BJ (cell line): ENCODE results near the gene DUOX1. TPM values are rescaled to one million over a fixed set of nuclear protein-coding genes. Genes with fewer than 3 reads are reported as not detected.
A peak's percentile ranks its signal among the peaks of the same experiment; 100 is the strongest.

Experiments used
- CTCF ChIA-PET: fragments of 350-600 bp; formaldehyde crosslinking; extraction: SDS; loops from one replicate; lab custom pipeline; 2021; ENCODE audit warnings: antibody characterized with exemption, inconsistent platforms; lab: Yijun Ruan, JAX
- POLR2A ChIA-PET: fragments of 300-600 bp; sonication (Branson Sonifier 250); formaldehyde crosslinking; extraction: SDS; loops from one replicate; lab custom pipeline; 2021; ENCODE audit warnings: antibody characterized with exemption; lab: Charles Lee
- DNase-seq: peaks from one replicate; pipeline ENCODE4 v3.0.0-alpha.2; 2011; ENCODE audit warnings: low read depth
- H3K27me3 ChIP-seq: 2 replicates; pipeline ENCODE4 v1.6.0; 2011; ENCODE audit warnings: low read length; ENCODE audit not compliant: control insufficient read depth, insufficient read depth
- H3K36me3 ChIP-seq: 2 replicates; pipeline ENCODE4 v1.5.1; 2011; ENCODE audit warnings: low read length; ENCODE audit not compliant: control insufficient read depth, insufficient read depth
- H3K4me3 ChIP-seq: 2 replicates; pipeline ENCODE4 v1.5.1; 2011; ENCODE audit warnings: low read depth, mild to moderate bottlenecking, control low read depth, low read length
- polyA plus RNA-seq: library from polyadenylated mRNA; depleted of rRNA; stranded (reverse); fragments of >200 nt; gene quantifications from 2 replicates; pipeline ENCODE4 v1.2.3, GENCODE V29; 2011
- TF ChIP-seq, protein P1 (sequence below): IDR thresholded peaks from 2 replicates; pipeline ENCODE4 v1.5.1; 2011; ENCODE audit warnings: low read depth, mild to moderate bottlenecking, control low read depth, inconsistent platforms, low read length, moderate library complexity; ENCODE audit not compliant: insufficient read depth

Gene DUOX1
- polyA plus RNA-seq, 1 experiment: 0.09 TPM

GRCh38 chr15:45167631-45168205 lies 37.9 kb downstream of the DUOX1 start:
- POLR2A ChIA-PET: no interaction called here

DNA sequence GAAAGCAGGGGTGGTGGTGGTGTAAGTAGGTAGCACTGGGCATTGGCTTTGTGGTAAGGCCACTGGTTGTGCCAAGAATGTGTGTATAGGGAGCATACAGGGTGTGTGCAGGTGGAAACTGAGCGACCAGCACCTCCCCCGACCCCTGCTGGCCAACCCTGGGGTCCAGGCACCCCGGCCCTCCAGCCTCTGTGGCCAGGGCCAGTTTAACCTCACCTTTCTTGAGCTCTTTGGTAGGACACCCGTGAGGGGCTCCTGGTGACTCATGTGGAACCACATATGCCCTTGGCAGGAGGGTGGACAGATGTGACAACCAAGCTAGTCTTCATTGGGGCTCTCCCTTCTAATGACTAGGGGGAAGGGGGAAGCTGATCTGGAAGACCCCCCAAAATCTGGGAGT lies 38.5 kb downstream of the DUOX1 start:
- POLR2A ChIA-PET: no interaction called here
- Histone ChIP-seq H3K36me3 (no peaks in the 10 kb centered on the region; the same call in 1 of the 2 replicates), H3K27me3 (no peaks in the 10 kb centered on the region), H3K4me3 (no peak overlapping the region)
- CTCF ChIA-PET: interaction anchor here (1.0 to 4.8 kb wide), 10 partner anchors 10 to 234 kb away, joined by 3 to 47 read pairs (median 5); partner anchors contain the start of gene SHF
- TF ChIP-seq, protein P1, sequence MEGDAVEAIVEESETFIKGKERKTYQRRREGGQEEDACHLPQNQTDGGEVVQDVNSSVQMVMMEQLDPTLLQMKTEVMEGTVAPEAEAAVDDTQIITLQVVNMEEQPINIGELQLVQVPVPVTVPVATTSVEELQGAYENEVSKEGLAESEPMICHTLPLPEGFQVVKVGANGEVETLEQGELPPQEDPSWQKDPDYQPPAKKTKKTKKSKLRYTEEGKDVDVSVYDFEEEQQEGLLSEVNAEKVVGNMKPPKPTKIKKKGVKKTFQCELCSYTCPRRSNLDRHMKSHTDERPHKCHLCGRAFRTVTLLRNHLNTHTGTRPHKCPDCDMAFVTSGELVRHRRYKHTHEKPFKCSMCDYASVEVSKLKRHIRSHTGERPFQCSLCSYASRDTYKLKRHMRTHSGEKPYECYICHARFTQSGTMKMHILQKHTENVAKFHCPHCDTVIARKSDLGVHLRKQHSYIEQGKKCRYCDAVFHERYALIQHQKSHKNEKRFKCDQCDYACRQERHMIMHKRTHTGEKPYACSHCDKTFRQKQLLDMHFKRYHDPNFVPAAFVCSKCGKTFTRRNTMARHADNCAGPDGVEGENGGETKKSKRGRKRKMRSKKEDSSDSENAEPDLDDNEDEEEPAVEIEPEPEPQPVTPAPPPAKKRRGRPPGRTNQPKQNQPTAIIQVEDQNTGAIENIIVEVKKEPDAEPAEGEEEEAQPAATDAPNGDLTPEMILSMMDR: no peak
- DNase-seq: no peak

More at GRCh38 chr15:45167631-45168205, 37.9 kb downstream of the DUOX1 start:
- Histone ChIP-seq H3K36me3 (no peaks in the 10 kb centered on the region; the same call in 1 of the 2 replicates), H3K4me3 (peak overlapping the region; percentile 61), H3K27me3 (no peaks in the 10 kb centered on the region)
- CTCF ChIA-PET: interaction anchor here (0.9 to 4.8 kb wide), 14 partner anchors 11 to 234 kb away, joined by 3 to 47 read pairs (median 4); partner anchors contain the start of gene SHF
- DNase-seq: no peak
- TF ChIP-seq, protein P1: no peak

- no peak for DNase-seq
- Histone ChIP-seq H3K4me3 (no peak overlapping the region), H3K27me3 (no peaks in the 10 kb centered on the region), H3K36me3 (peaks cover 2% of the 10 kb centered on the region; the same call in 1 of the 2 replicates)
- POLR2A ChIA-PET: no interaction called here
- TF ChIP-seq, protein P1: no peak
- CTCF ChIA-PET: interaction anchor here (0.8 to 4.8 kb wide), 6 partner anchors 10 to 231 kb away, joined by 3 to 47 read pairs (median 7); no protein-coding TSS in a partner anchor
Measured at GRCh38 chr15:45168751-45169551, 39.2 kb downstream of the DUOX1 start.

DNA sequence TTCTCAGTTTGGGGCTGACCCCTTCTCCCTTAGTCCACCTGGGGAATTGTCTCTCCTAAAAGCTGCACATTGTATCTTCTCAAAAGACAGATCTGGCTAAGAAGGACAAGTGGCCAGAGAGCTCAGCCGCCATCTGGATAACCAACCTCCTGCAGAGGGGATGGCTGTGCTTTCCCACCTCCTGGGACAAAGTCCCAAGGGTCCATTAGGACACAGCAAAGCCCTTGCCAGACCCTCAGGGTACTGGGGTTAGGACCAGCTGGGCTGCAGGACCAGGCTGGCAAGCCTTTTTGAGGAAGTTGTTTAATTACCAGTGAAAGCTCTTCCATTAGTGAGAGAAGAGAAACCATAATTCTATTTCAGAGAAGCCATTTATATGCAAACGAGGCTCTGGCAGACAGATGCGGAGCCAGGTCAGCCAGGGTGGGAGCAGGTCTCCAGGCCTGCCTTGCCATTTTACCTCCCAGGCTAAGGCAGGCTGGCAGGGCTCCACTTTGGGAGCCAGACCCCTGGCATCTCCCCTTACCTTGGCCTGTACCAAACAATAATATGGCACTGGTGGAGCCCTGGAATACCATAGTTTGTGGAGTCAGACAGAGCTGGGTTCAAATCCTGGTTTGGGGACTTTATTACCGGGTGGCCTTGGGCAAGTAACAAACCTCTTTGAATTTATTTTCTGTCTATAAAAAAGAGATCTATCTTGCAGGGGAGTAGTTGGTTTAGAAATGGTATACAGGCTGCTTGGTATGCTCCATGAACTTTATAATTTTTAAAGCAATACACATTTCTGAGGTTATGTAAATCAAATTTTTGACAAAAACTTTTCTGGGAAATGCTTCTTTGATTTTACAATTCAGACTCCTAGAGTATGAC lies 40.0 kb downstream of the DUOX1 start:
- Histone ChIP-seq H3K36me3 (peaks cover 2% of the 10 kb centered on the region; the same call in 1 of the 2 replicates), H3K4me3 (no peak overlapping the region), H3K27me3 (no peaks in the 10 kb centered on the region)
- TF ChIP-seq, protein P1: no peak
- POLR2A ChIA-PET: no interaction called here
- CTCF ChIA-PET: interaction anchor here (0.6 to 4.8 kb wide), 6 partner anchors 9 to 124 kb away, joined by 3 to 47 read pairs (median 6); no protein-coding TSS in a partner anchor
- no peak for DNase-seq
